Mesendoderm (in vitro differentiated cells): Measurements from ENCODE around the gene DPP9.
A peak's percentile ranks its signal among the peaks of the same experiment; 100 is the strongest.

Experiments used
- DNase-seq: peaks from one replicate; pipeline ENCODE4 v3.0.0; 2013
- H2AK5ac ChIP-seq: 2 replicates; pipeline ENCODE4 v1.6.1; 2013; ENCODE audit warnings: low read length, inconsistent platforms
- H2BK120ac ChIP-seq: 2 replicates; pipeline ENCODE4 v1.6.1; 2013; ENCODE audit warnings: low read depth, mild to moderate bottlenecking, low read length, moderate library complexity, mixed read lengths
- H2BK15ac ChIP-seq: replicated peaks from 2 replicates; pipeline ENCODE4 v1.6.1; 2013; ENCODE audit warnings: low read depth, mild to moderate bottlenecking, moderate library complexity
- H2BK5ac ChIP-seq: 2 replicates; pipeline ENCODE4 v1.6.1; 2013; ENCODE audit warnings: low read length, inconsistent platforms
- H3K18ac ChIP-seq: 2 replicates; pipeline ENCODE4 v1.6.1; 2013; ENCODE audit warnings: mild to moderate bottlenecking, low read length, mixed read lengths
- H3K23ac ChIP-seq: one replicate; pipeline ENCODE4 v1.6.1; 2013; ENCODE audit warnings: low read length
- H3K27ac ChIP-seq: 2 replicates; pipeline ENCODE4 v1.5.1; 2013; ENCODE audit warnings: low read depth, mild to moderate bottlenecking, inconsistent platforms, low read length, moderate library complexity
- H3K27me3 ChIP-seq: 2 replicates; pipeline ENCODE4 v1.6.1; 2013; ENCODE audit warnings: low read length, control low read depth, mild to moderate bottlenecking, inconsistent platforms; ENCODE audit not compliant: insufficient read depth, poor library complexity
- H3K36me3 ChIP-seq: 2 replicates; pipeline ENCODE4 v1.6.1; 2013; ENCODE audit warnings: low read length, inconsistent platforms; ENCODE audit not compliant: control insufficient read depth, insufficient read depth
- H3K4ac ChIP-seq: one replicate; pipeline ENCODE4 v1.6.1; 2013; ENCODE audit warnings: low read depth, mild to moderate bottlenecking, low read length, moderate library complexity
- H3K4me1 ChIP-seq: 2 replicates; pipeline ENCODE4 v1.6.1; 2013; ENCODE audit warnings: low read depth, low read length, inconsistent platforms; ENCODE audit not compliant: control insufficient read depth
- H3K4me2 ChIP-seq: 2 replicates; pipeline ENCODE4 v1.6.1; 2013; ENCODE audit warnings: low read length
- H3K4me3 ChIP-seq: 2 replicates; pipeline ENCODE4 v1.5.1; 2013; ENCODE audit warnings: mild to moderate bottlenecking, low read length
- H3K56ac ChIP-seq: one replicate; pipeline ENCODE4 v1.6.1; 2013; ENCODE audit warnings: low read length
- H3K79me1 ChIP-seq: 2 replicates; pipeline ENCODE4 v1.6.1; 2013; ENCODE audit warnings: low read length, inconsistent platforms
- H3K79me2 ChIP-seq: 2 replicates; pipeline ENCODE4 v1.6.1; 2013; ENCODE audit warnings: mild to moderate bottlenecking, low read length; ENCODE audit not compliant: control insufficient read depth, insufficient read depth
- H3K9ac ChIP-seq: 2 replicates; pipeline ENCODE4 v1.6.1; 2013; ENCODE audit warnings: low read length, inconsistent platforms
- H4K5ac ChIP-seq: one replicate; pipeline ENCODE4 v1.6.1; 2013; ENCODE audit warnings: low read length
- H4K8ac ChIP-seq: one replicate; pipeline ENCODE4 v1.6.1; 2013; ENCODE audit warnings: low read depth, mild to moderate bottlenecking, control low read depth, low read length, moderate library complexity
- WGBS: extraction: QIAGEN DNeasy Blood & Tissue Kit; methylation state at CpG from one replicate; pipeline ENCODE4 v1.1.7; 2013; ENCODE audit warnings: low lambda C conversion rate, missing lambda C conversion rate; ENCODE audit not compliant: insufficient coverage; ENCODE audit errors: extremely low coverage; 5-methylcytosine and 5-hydroxymethylcytosine counted together

The DPP9 gene

DNA sequence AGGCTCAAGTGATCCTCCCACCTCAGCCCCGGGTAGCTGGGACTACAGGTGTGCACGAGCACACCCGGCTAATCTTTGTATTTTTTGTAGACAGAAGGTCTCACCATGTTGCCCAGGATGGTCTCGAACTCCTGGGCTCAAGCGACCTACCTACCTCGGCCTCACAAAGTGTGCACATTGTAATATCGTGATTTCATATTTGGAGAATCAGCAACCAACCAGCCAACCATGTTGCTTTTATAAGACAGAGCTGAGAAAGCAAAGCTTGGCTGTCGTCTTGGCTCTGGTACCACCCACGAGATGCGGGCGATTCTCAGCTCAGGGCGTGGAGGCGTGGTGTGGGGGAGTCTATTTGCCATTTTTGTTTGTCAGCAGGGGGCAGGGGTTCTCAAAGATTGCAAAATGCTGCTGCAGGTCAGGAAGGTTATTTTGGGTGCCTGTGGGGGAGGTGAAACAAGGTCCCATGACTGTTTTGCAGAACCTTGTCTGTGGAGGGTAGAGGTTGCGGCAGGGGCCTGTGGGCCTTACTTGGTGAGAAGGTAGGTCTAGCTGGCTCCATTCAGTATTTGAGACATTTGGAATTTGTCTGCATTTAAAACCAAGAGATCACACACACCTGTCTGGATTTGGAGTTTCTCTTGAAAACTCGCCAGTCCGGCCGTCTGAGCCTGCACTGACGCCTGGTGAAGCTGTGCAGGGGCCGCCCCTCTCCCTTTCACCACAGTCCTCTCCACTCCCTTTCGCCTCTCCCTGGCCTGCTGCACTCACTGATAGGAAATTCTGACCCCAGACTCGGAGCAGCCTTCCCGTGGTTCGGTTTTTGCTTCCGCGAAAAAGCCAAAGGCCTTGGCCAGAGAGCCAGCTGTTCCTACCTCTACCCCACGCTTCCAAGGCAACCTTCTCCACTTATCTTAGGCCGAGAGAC lies 68.9 kb downstream of the DPP9 start:
- no peak overlapping the region for H4K5ac ChIP-seq
- H3K4me1 ChIP-seq: no peaks in the 10 kb centered on the region
- no peak overlapping the region for H3K4ac ChIP-seq
- DNase-seq: no peak
- H2BK5ac ChIP-seq: no peak overlapping the region
- no CpG with 5 or more reads among the region's 27 CpGs for WGBS
- no peak overlapping the region for H3K27ac ChIP-seq
- no peak overlapping the region for H3K18ac ChIP-seq
- no peaks in the 10 kb centered on the region for H3K27me3 ChIP-seq
- H3K79me1 ChIP-seq: no peaks in the 10 kb centered on the region
- H2AK5ac ChIP-seq: no peak overlapping the region
- H3K4me2 ChIP-seq: no peak overlapping the region
- no peak overlapping the region for H3K9ac ChIP-seq
- no peaks in the 10 kb centered on the region for H3K79me2 ChIP-seq
- no peak overlapping the region for H4K8ac ChIP-seq
- H3K56ac ChIP-seq: no peak overlapping the region
- no peak overlapping the region for H2BK15ac ChIP-seq
- no peak overlapping the region for H2BK120ac ChIP-seq
- peaks cover 11% of the 10 kb centered on the region for H3K36me3 ChIP-seq
- no peak overlapping the region for H3K4me3 ChIP-seq
- H3K23ac ChIP-seq: no peak overlapping the region

GRCh38 chr19:4653793-4654436 lies 69.7 kb downstream of the DPP9 start:
- Histone ChIP-seq H3K56ac (no peak overlapping the region), H2BK15ac (no peak overlapping the region), H4K5ac (no peak overlapping the region), H2BK5ac (no peak overlapping the region), H3K18ac (no peak overlapping the region), H3K27me3 (no peaks in the 10 kb centered on the region), H3K27ac (no peak overlapping the region), H3K9ac (no peak overlapping the region), H3K4me2 (no peak overlapping the region), H3K4me1 (no peaks in the 10 kb centered on the region), H2BK120ac (no peak overlapping the region), H3K23ac (no peak overlapping the region), H3K79me1 (no peaks in the 10 kb centered on the region), H3K79me2 (no peaks in the 10 kb centered on the region), H3K4me3 (no peak overlapping the region), H3K4ac (no peak overlapping the region), H4K8ac (no peak overlapping the region), H2AK5ac (no peak overlapping the region), H3K36me3 (peaks cover 9% of the 10 kb centered on the region)
- WGBS: no CpG with 5 or more reads among the region's 13 CpGs
- DNase-seq: no peak

DNA sequence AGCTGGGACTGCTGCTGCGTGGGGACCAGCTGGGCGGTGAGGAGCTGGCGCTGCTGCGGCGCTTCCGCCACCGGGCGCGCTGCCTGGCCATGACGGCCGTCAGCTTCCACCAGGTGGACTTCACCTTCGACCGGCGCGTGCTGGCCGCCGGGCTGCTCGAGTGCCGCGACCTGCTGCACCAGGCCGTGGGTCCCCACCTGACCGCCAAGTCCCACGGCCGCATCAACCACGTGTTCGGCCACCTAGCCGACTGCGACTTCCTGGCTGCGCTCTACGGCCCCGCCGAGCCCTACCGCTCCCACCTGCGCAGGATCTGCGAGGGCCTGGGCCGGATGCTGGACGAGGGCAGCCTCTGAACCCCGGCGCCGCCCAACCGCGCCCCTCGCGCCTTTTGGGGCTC lies 71.6 kb downstream of the DPP9 start:
- no peaks in the 10 kb centered on the region for H3K4me1 ChIP-seq
- H3K56ac ChIP-seq: no peak overlapping the region
- H4K8ac ChIP-seq: no peak overlapping the region
- H3K4me3 ChIP-seq: no peak overlapping the region
- no peak overlapping the region for H3K4me2 ChIP-seq
- no peak overlapping the region for H2AK5ac ChIP-seq
- no peak overlapping the region for H2BK15ac ChIP-seq
- no peak overlapping the region for H3K23ac ChIP-seq
- H3K9ac ChIP-seq: no peak overlapping the region
- peaks cover 4% of the 10 kb centered on the region for H3K36me3 ChIP-seq
- no peaks in the 10 kb centered on the region for H3K79me2 ChIP-seq
- no peak overlapping the region for H3K18ac ChIP-seq
- H3K4ac ChIP-seq: no peak overlapping the region
- no peak overlapping the region for H2BK120ac ChIP-seq
- no peaks in the 10 kb centered on the region for H3K79me1 ChIP-seq
- H3K27me3 ChIP-seq: no peaks in the 10 kb centered on the region
- WGBS: no CpG with 5 or more reads among the region's 44 CpGs
- no peak overlapping the region for H4K5ac ChIP-seq
- no peak overlapping the region for H3K27ac ChIP-seq
- DNase-seq: no peak
- no peak overlapping the region for H2BK5ac ChIP-seq

DNA sequence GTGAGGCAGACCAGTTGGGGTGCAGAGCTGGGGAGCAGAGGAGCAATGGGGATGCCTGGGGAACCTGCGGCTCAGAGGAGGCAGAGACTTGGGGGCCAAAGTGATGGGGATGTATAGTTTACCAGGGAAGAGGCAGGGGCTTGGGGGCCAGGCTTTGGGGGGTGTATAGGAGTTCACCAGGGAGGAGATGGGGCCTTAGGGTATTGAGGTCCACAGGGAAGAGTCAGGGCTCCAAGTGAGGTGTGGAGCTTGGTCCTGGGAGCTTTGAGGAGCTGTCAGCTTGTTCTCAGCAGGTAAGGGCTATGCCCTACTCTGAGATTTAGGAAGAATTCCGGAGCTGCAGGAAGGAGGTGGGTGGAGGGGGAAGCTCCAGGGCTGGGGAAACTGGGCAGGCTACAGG lies 73.5 kb downstream of the DPP9 start:
- no peak overlapping the region for H2BK15ac ChIP-seq
- H3K4me2 ChIP-seq: no peak overlapping the region
- no peak overlapping the region for H3K23ac ChIP-seq
- DNase-seq: no peak
- H3K79me1 ChIP-seq: no peaks in the 10 kb centered on the region
- H2BK5ac ChIP-seq: no peak overlapping the region
- no peak overlapping the region for H4K8ac ChIP-seq
- no peak overlapping the region for H3K27ac ChIP-seq
- H3K27me3 ChIP-seq: no peaks in the 10 kb centered on the region
- no peaks in the 10 kb centered on the region for H3K79me2 ChIP-seq
- H3K4me3 ChIP-seq: no peak overlapping the region
- no peak overlapping the region for H2BK120ac ChIP-seq
- no peak overlapping the region for H3K9ac ChIP-seq
- no peak overlapping the region for H3K18ac ChIP-seq
- no peak overlapping the region for H2AK5ac ChIP-seq
- H3K4ac ChIP-seq: no peak overlapping the region
- WGBS: no CpG with 5 or more reads among the region's 2 CpGs
- H4K5ac ChIP-seq: no peak overlapping the region
- peak overlapping the region; percentile 15 for H3K56ac ChIP-seq
- peaks cover 2% of the 10 kb centered on the region for H3K36me3 ChIP-seq
- no peaks in the 10 kb centered on the region for H3K4me1 ChIP-seq

- no peak overlapping the region for H2AK5ac ChIP-seq
- H3K36me3 ChIP-seq: no peaks in the 10 kb centered on the region
- H3K4ac ChIP-seq: no peak overlapping the region
- WGBS: no CpG with 5 or more reads among the region's 19 CpGs
- no peak overlapping the region for H3K9ac ChIP-seq
- H3K4me2 ChIP-seq: no peak overlapping the region
- H3K4me3 ChIP-seq: no peak overlapping the region
- no peak overlapping the region for H3K23ac ChIP-seq
- H3K27me3 ChIP-seq: no peaks in the 10 kb centered on the region
- H2BK120ac ChIP-seq: no peak overlapping the region
- no peaks in the 10 kb centered on the region for H3K4me1 ChIP-seq
- H2BK5ac ChIP-seq: no peak overlapping the region
- no peak overlapping the region for H4K5ac ChIP-seq
- no peaks in the 10 kb centered on the region for H3K79me2 ChIP-seq
- no peak overlapping the region for H4K8ac ChIP-seq
- no peak overlapping the region for H3K27ac ChIP-seq
- no peak overlapping the region for H3K56ac ChIP-seq
- DNase-seq: no peak
- no peaks in the 10 kb centered on the region for H3K79me1 ChIP-seq
- no peak overlapping the region for H3K18ac ChIP-seq
- H2BK15ac ChIP-seq: no peak overlapping the region
Observed at GRCh38 chr19:4649392-4650047, 74.1 kb downstream of the DPP9 start.
